Upper lobe of left lung (tissue), 4 donors: ENCODE results near the gene BTG2.

Experiments used
- CTCF ChIP-seq, 6 experiments: fragments of 450-650 bp in 4 of 6; fragments of 200-600 bp in 2 of 6; sonication (generic) in 2 of 6; IDR thresholded peaks; one replicate each; pipeline ENCODE4 v1.5.1; 2016 to 2019; ENCODE audit warnings: antibody characterized with exemption in 6 of 6
- EP300 ChIP-seq, 4 donors: sonication (generic); formaldehyde crosslinking; IDR thresholded peaks; one replicate each; pipeline ENCODE4 v1.5.1; 2017; ENCODE audit warnings: antibody characterized with exemption in 4 of 4, control low read depth in 2 of 4
- POLR2A ChIP-seq, 4 donors: fragments of 450-650 bp; IDR thresholded peaks; one replicate each; pipeline ENCODE4 v1.5.1; 2016 to 2017; ENCODE audit warnings: antibody characterized with exemption in 4 of 4, mild to moderate bottlenecking in 2 of 4
- POLR2AphosphoS5 ChIP-seq, 2 donors: sonication (generic); formaldehyde crosslinking; IDR thresholded peaks; one replicate each; pipeline ENCODE4 v1.5.1; 2017; ENCODE audit warnings: antibody characterized with exemption in 2 of 2

GRCh38 chr1:203276408-203276807 lies 28.9 kb upstream of the BTG2 start:
- no peak for TF ChIP-seq POLR2AphosphoS5 (IDR thresholded peaks at IDR 0.05)
- no peak for TF ChIP-seq CTCF (IDR thresholded peaks at IDR 0.05)
- no peak for TF ChIP-seq POLR2A (IDR thresholded peaks at IDR 0.05)
- TF ChIP-seq EP300 (IDR thresholded peaks at IDR 0.05) = no peak
